ENCODE results near the gene RAN. TPM values are rescaled to one million over a fixed set of nuclear protein-coding genes. Genes with fewer than 3 reads are reported as not detected.
"Not testable (repeated sequence)": the region's sequence is repeated elsewhere in the genome, so short reads cannot be mapped to it uniquely, and the experiment has no call there.

Gene RAN
- total and polyA plus RNA-seq, 9 of the 15 experiments (the other 6 are each of a cell fraction or from before 2014, with no cell fraction given) = 1,687 to 3,820 (median 2,300) TPM

DNA sequence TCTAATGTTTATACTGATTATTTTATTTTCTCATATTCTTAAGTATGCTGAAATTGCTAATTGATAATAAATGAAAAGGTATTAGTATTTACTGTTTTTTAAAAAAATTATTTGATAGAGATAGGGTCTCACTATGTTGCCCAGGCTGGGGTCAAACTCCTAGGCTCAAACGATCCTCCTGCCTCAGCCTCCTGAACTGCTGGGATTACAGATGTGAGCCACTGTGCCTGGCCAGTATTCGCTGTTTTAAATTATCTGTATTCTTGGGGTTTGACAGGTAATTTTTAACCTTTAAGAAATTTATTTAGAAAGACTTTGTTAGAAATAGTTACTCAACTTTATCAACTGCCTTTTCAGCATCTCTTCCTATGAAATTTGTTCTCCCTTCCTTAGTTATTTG lies 32.2 kb downstream of the RAN start:
- TF ChIP-seq ZNF121 (CRISPR knock-in tag; conservative IDR thresholded peaks at IDR 0.05) (peak; percentile 82), NBN (IDR thresholded peaks at IDR 0.05; ENCODE audit: low read depth) (no peak), RBM25 (IDR thresholded peaks at IDR 0.05; ENCODE audit: low read depth, low read length, severe bottlenecking) (peak; percentile 51)
- no peak overlapping the region for H2AFZ ChIP-seq (ENCODE audit: low read depth, low read length)
- ChIA-PET CTCF (ENCODE audit: low intra/inter-chr PET ratio) (interaction anchor here (0.6 kb wide), 1 partner anchor 135 kb away, joined by 3 read pairs; no protein-coding TSS in a partner anchor), POLR2A (interaction anchor here (0.7 kb wide), 1 partner anchor 219 kb away, joined by 3 read pairs; no protein-coding TSS in a partner anchor)
- H4K20me1 ChIP-seq (replicated peaks; ENCODE audit: control insufficient read depth, insufficient read depth, low read length) = no peaks in the 10 kb centered on the region
- H3K9ac ChIP-seq (ENCODE audit: insufficient read depth in 1 of 2, low read depth in 2 of 2, low read length in 2 of 2) = no peak overlapping the region
- no peaks in the 10 kb centered on the region for H3K9me3 ChIP-seq (replicated peaks; ENCODE audit: control insufficient read depth, insufficient read depth, low read depth, low read length)
- no peaks in the 10 kb centered on the region; a peak in 1 of 5 replicates for H3K4me1 ChIP-seq (replicated peaks in 1 of 2; ENCODE audit: control insufficient read depth in 2 of 2, insufficient read depth in 2 of 2, low read length in 2 of 2)
- DNase-seq (ENCODE audit: extremely low read depth in 1 of 4, low spot score in 3 of 4) (no peak), FAIRE-seq (no peak), ATAC-seq (no peak)
- H3K79me2 ChIP-seq (ENCODE audit: control insufficient read depth, insufficient read depth, low read length) = no peaks in the 10 kb centered on the region
- no peak overlapping the region for H3K4me3 ChIP-seq
- peaks cover 0 to 6% of the 10 kb centered on the region in 2 experiments; a peak in 2 of 5 replicates for H3K27me3 ChIP-seq (ENCODE audit: control insufficient read depth in 2 of 2, insufficient read depth in 2 of 2, low read length in 2 of 2)
- 4% methylated on average over 2 of the region's 2 CpGs for WGBS (ENCODE audit: insufficient coverage, low coverage, missing lambda C conversion rate)
- H3K9me1 ChIP-seq (ENCODE audit: control insufficient read depth, insufficient read depth, low read length) = no peaks in the 10 kb centered on the region
- H3K4me2 ChIP-seq (ENCODE audit: insufficient read depth, low read length) = no peak overlapping the region
- in situ Hi-C loops (cut with MboI) (no loop called here), intact Hi-C loops (cut with micrococcal nuclease) (no loop called here)
- no peak overlapping the region for H3K27ac ChIP-seq (ENCODE audit: extremely low read depth, low read depth, low read length)
- no TSS peak for BruUV-seq (replicated peaks)
- H3K36me3 ChIP-seq (ENCODE audit: control insufficient read depth, insufficient read depth, low read length) = no peaks in the 10 kb centered on the region

DNA sequence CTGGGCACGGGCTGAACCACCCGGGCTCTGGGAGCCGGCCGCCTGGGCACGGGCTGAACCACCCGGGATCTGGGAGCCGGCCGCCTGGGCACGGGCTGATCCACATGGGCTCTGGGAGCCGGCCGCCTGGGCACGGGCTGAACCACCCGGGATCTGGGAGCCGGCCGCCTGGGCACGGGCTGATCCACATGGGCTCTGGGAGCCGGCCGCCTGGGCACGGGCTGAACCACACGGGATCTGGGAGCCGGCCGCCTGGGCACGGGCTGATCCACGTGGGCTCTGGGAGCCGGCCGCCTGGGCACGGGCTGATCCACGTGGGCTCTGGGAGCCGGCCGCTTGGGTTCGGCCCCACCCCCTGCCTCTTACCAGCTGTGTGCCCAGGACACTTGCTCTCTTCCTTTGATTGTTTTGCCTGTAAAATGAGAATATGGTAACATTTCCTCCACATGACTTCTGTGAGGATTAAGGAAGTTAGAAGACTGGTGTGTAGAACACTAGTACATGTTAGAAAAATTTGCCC lies 33.1 kb downstream of the RAN start:
- WGBS (ENCODE audit: insufficient coverage, low coverage, missing lambda C conversion rate) = 44% methylated on average over 13 of the region's 31 CpGs
- H3K4me2 ChIP-seq (ENCODE audit: insufficient read depth, low read length); H4K20me1 ChIP-seq (replicated peaks; ENCODE audit: control insufficient read depth, insufficient read depth, low read length); H3K79me2 ChIP-seq (ENCODE audit: control insufficient read depth, insufficient read depth, low read length); H3K36me3 ChIP-seq (ENCODE audit: control insufficient read depth, insufficient read depth, low read length); H3K27ac ChIP-seq (ENCODE audit: extremely low read depth, low read depth, low read length); H3K9me1 ChIP-seq (ENCODE audit: control insufficient read depth, insufficient read depth, low read length); ATAC-seq; FAIRE-seq; in situ Hi-C loops (cut with MboI); H3K4me3 ChIP-seq; POLR2A ChIA-PET; H3K27me3 ChIP-seq (ENCODE audit: control insufficient read depth in 2 of 2, insufficient read depth in 2 of 2, low read length in 2 of 2); H2AFZ ChIP-seq (ENCODE audit: low read depth, low read length); BruUV-seq (replicated peaks); DNase-seq (ENCODE audit: extremely low read depth in 1 of 4, low spot score in 3 of 4); H3K4me1 ChIP-seq (replicated peaks in 1 of 2; ENCODE audit: control insufficient read depth in 2 of 2, insufficient read depth in 2 of 2, low read length in 2 of 2); CTCF ChIA-PET (ENCODE audit: low intra/inter-chr PET ratio); intact Hi-C loops (cut with micrococcal nuclease); H3K9me3 ChIP-seq (replicated peaks; ENCODE audit: control insufficient read depth, insufficient read depth, low read depth, low read length); H3K9ac ChIP-seq (ENCODE audit: insufficient read depth in 1 of 2, low read depth in 2 of 2, low read length in 2 of 2): not testable (repeated sequence)

Measured in K562 (cell line).